NT2/D1 (cell line): Measurements from ENCODE around the gene CDKL4.

Experiments used
- DNase-seq: peaks from one replicate; pipeline ENCODE4 v3.0.0-alpha.2; 2011; ENCODE audit warnings: low read depth, low spot score
- H3K27me3 ChIP-seq: 2 replicates; pipeline ENCODE4 v1.6.0; 2011; ENCODE audit warnings: mild to moderate bottlenecking; ENCODE audit not compliant: insufficient read length, insufficient read depth
- H3K36me3 ChIP-seq: 2 replicates; pipeline ENCODE4 v1.6.1; 2011; ENCODE audit warnings: mild to moderate bottlenecking, low read length, mixed read lengths; ENCODE audit not compliant: insufficient read depth, insufficient read length
- H3K4me1 ChIP-seq: 2 replicates; pipeline ENCODE4 v1.5.1; 2011; ENCODE audit not compliant: insufficient read depth, insufficient read length
- H3K4me3 ChIP-seq: 2 replicates; pipeline ENCODE4 v1.5.1; 2011; ENCODE audit warnings: low read depth; ENCODE audit not compliant: insufficient read length
- H3K9ac ChIP-seq: 2 replicates; pipeline ENCODE4 v1.6.0; 2011; ENCODE audit warnings: low read depth; ENCODE audit not compliant: insufficient read length
- H3K9me3 ChIP-seq: 2 replicates; pipeline ENCODE4 v1.5.1; 2011; ENCODE audit warnings: mild to moderate bottlenecking, low read length; ENCODE audit not compliant: insufficient read depth
- SUZ12 ChIP-seq: IDR thresholded peaks from 2 replicates; pipeline ENCODE4 v1.6.1; 2011; ENCODE audit not compliant: insufficient read length, insufficient read depth; ENCODE audit errors: extremely low read depth
- YY1 ChIP-seq: IDR thresholded peaks from 2 replicates; pipeline ENCODE4 v1.6.1; 2011; ENCODE audit not compliant: insufficient read length, insufficient read depth
- ZNF274 ChIP-seq: IDR thresholded peaks from 2 replicates; pipeline ENCODE4 v1.6.1; 2011; ENCODE audit warnings: mild to moderate bottlenecking, low read depth, low read length

Gene CDKL4

GRCh38 chr2:39152504-39152903, 91.3 kb downstream of the CDKL4 start:
- no peak for DNase-seq
- Histone ChIP-seq H3K9me3 (no peaks in the 10 kb centered on the region), H3K4me1 (no peaks in the 10 kb centered on the region), H3K9ac (no peak overlapping the region), H3K36me3 (no peaks in the 10 kb centered on the region), H3K4me3 (no peak overlapping the region), H3K27me3 (no peaks in the 10 kb centered on the region)
- TF ChIP-seq SUZ12 (no peak), YY1 (no peak), ZNF274 (no peak)

GRCh38 chr2:39150890-39151497, 92.8 kb downstream of the CDKL4 start:
- H3K4me1 ChIP-seq: no peaks in the 10 kb centered on the region
- H3K27me3 ChIP-seq: no peaks in the 10 kb centered on the region
- no peak for DNase-seq
- no peak for TF ChIP-seq SUZ12
- no peak for TF ChIP-seq YY1
- no peak for TF ChIP-seq ZNF274
- H3K9ac ChIP-seq: no peak overlapping the region
- no peaks in the 10 kb centered on the region for H3K36me3 ChIP-seq
- H3K4me3 ChIP-seq: no peak overlapping the region
- no peaks in the 10 kb centered on the region for H3K9me3 ChIP-seq

- DNase-seq: no peak
- H3K4me3 ChIP-seq: no peak overlapping the region
- no peaks in the 10 kb centered on the region for H3K27me3 ChIP-seq
- H3K4me1 ChIP-seq: no peaks in the 10 kb centered on the region
- H3K9ac ChIP-seq: no peak overlapping the region
- no peaks in the 10 kb centered on the region for H3K9me3 ChIP-seq
- no peaks in the 10 kb centered on the region for H3K36me3 ChIP-seq
- TF ChIP-seq YY1 (no peak), ZNF274 (no peak), SUZ12 (no peak)
Measured at GRCh38 chr2:39150102-39150562, 93.6 kb downstream of the CDKL4 start.

- TF ChIP-seq YY1 (no peak), ZNF274 (no peak), SUZ12 (no peak)
Measured at GRCh38 chr2:39146630-39147029, 97.1 kb downstream of the CDKL4 start.

GRCh38 chr2:39145906-39146421, 97.8 kb downstream of the CDKL4 start:
- no peak for TF ChIP-seq YY1
- TF ChIP-seq ZNF274: no peak
- no peak for TF ChIP-seq SUZ12
- no peak overlapping the region for H3K4me3 ChIP-seq
- no peaks in the 10 kb centered on the region for H3K27me3 ChIP-seq
- no peak overlapping the region for H3K9ac ChIP-seq
- H3K36me3 ChIP-seq: no peaks in the 10 kb centered on the region
- no peaks in the 10 kb centered on the region for H3K9me3 ChIP-seq
- no peaks in the 10 kb centered on the region for H3K4me1 ChIP-seq
- DNase-seq: no peak

More at GRCh38 chr2:39146630-39147029, 97.1 kb downstream of the CDKL4 start:
- Histone ChIP-seq H3K9ac (no peak overlapping the region), H3K36me3 (no peaks in the 10 kb centered on the region), H3K27me3 (no peaks in the 10 kb centered on the region), H3K9me3 (no peaks in the 10 kb centered on the region), H3K4me3 (no peak overlapping the region), H3K4me1 (no peaks in the 10 kb centered on the region)
- DNase-seq: no peak

GRCh38 chr2:39144416-39144815, 99.4 kb downstream of the CDKL4 start:
- H3K27me3 ChIP-seq: no peaks in the 10 kb centered on the region
- H3K4me1 ChIP-seq: no peaks in the 10 kb centered on the region
- no peak overlapping the region for H3K4me3 ChIP-seq
- DNase-seq: no peak
- no peaks in the 10 kb centered on the region for H3K9me3 ChIP-seq
- TF ChIP-seq ZNF274: no peak
- no peak for TF ChIP-seq SUZ12
- TF ChIP-seq YY1: no peak
- no peak overlapping the region for H3K9ac ChIP-seq
- H3K36me3 ChIP-seq: no peaks in the 10 kb centered on the region

- no peak for DNase-seq
- H3K4me3 ChIP-seq: no peak overlapping the region
- no peaks in the 10 kb centered on the region for H3K9me3 ChIP-seq
- H3K36me3 ChIP-seq: no peaks in the 10 kb centered on the region
- no peak for TF ChIP-seq SUZ12
- no peak overlapping the region for H3K9ac ChIP-seq
- H3K4me1 ChIP-seq: no peaks in the 10 kb centered on the region
- no peaks in the 10 kb centered on the region for H3K27me3 ChIP-seq
Measured at GRCh38 chr2:39142904-39143605, 100.7 kb downstream of the CDKL4 start.
